Trophoblast cell (in vitro differentiated cells and primary cell): ENCODE measurements around the gene EPS8.

ENCODE experiments used
- DNase-seq, 2 donors: peaks; one replicate each; pipeline ENCODE4 v3.0.0-alpha.2; 2016
- H2AFZ ChIP-seq: 2 replicates; pipeline ENCODE4 v1.6.1; 2013; ENCODE audit warnings: low read length, moderate library complexity, mild to moderate bottlenecking; ENCODE audit not compliant: insufficient read depth, poor library complexity
- H2AK5ac ChIP-seq: 2 replicates; pipeline ENCODE4 v1.6.1; 2013; ENCODE audit warnings: mild to moderate bottlenecking, low read length
- H2BK120ac ChIP-seq: 2 replicates; pipeline ENCODE4 v1.6.1; 2013; ENCODE audit warnings: low read length, mild to moderate bottlenecking, moderate library complexity; ENCODE audit not compliant: insufficient read depth, poor library complexity
- H2BK12ac ChIP-seq: 2 replicates; pipeline ENCODE4 v1.6.1; 2013; ENCODE audit warnings: mild to moderate bottlenecking, low read length, moderate library complexity
- H2BK5ac ChIP-seq: 2 replicates; pipeline ENCODE4 v1.6.1; 2013; ENCODE audit warnings: low read length, low read depth, moderate library complexity, mild to moderate bottlenecking; ENCODE audit not compliant: poor library complexity
- H3K14ac ChIP-seq: 2 replicates; pipeline ENCODE4 v1.6.1; 2013; ENCODE audit warnings: mild to moderate bottlenecking, low read length
- H3K18ac ChIP-seq: 2 replicates; pipeline ENCODE4 v1.6.1; 2013; ENCODE audit warnings: mild to moderate bottlenecking, low read length
- H3K23ac ChIP-seq: 2 replicates; pipeline ENCODE4 v1.6.1; 2013; ENCODE audit warnings: low read length
- H3K27ac ChIP-seq: 2 replicates; pipeline ENCODE4 v1.5.1; 2013; ENCODE audit warnings: low read depth, mild to moderate bottlenecking, inconsistent platforms, low read length, moderate library complexity
- H3K27me3 ChIP-seq: 2 replicates; pipeline ENCODE4 v1.6.1; 2013; ENCODE audit warnings: inconsistent platforms, mild to moderate bottlenecking, low read length, moderate library complexity; ENCODE audit not compliant: insufficient read depth
- H3K36me3 ChIP-seq, 2 experiments: 1 replicate in 1 of 2; 2 replicates in 1 of 2; pipeline ENCODE4 v1.6.1; 2013; ENCODE audit warnings: low read length in 2 of 2, mild to moderate bottlenecking in 2 of 2, moderate library complexity in 1 of 2; ENCODE audit not compliant: insufficient read depth in 2 of 2, control insufficient read depth in 1 of 2
- H3K4ac ChIP-seq: 2 replicates; pipeline ENCODE4 v1.6.1; 2013; ENCODE audit warnings: low read depth, mild to moderate bottlenecking, low read length, moderate library complexity
- H3K4me1 ChIP-seq, 2 experiments: 1 replicate in 1 of 2; 2 replicates in 1 of 2; pipeline ENCODE4 v1.6.1; 2013; ENCODE audit warnings: low read length in 2 of 2, mild to moderate bottlenecking in 2 of 2, moderate library complexity in 1 of 2; ENCODE audit not compliant: insufficient read depth in 2 of 2, control insufficient read depth in 1 of 2
- H3K4me2 ChIP-seq: 2 replicates; pipeline ENCODE4 v1.6.1; 2013; ENCODE audit warnings: inconsistent platforms, mild to moderate bottlenecking, low read length, moderate library complexity
- H3K4me3 ChIP-seq: 2 replicates; pipeline ENCODE4 v1.5.1; 2013; ENCODE audit warnings: mild to moderate bottlenecking, low read depth, low read length, inconsistent platforms
- H3K79me1 ChIP-seq: one replicate; pipeline ENCODE4 v1.6.1; 2013; ENCODE audit warnings: low read length
- H3K79me2 ChIP-seq: 2 replicates; pipeline ENCODE4 v1.6.1; 2013; ENCODE audit warnings: low read length, mild to moderate bottlenecking; ENCODE audit not compliant: control insufficient read depth, insufficient read depth, poor library complexity
- H3K9ac ChIP-seq: 2 replicates; pipeline ENCODE4 v1.6.1; 2013; ENCODE audit warnings: mild to moderate bottlenecking, low read length
- H3K9me3 ChIP-seq: 2 replicates; pipeline ENCODE4 v1.6.1; 2013; ENCODE audit warnings: low read depth, mild to moderate bottlenecking, control low read depth, inconsistent platforms, low read length; ENCODE audit not compliant: insufficient read depth
- H4K12ac ChIP-seq: 2 replicates; pipeline ENCODE4 v1.6.1; 2013; ENCODE audit warnings: low read depth, mild to moderate bottlenecking, low read length, moderate library complexity
- H4K8ac ChIP-seq: 2 replicates; pipeline ENCODE4 v1.6.1; 2013; ENCODE audit warnings: low read depth, mild to moderate bottlenecking, low read length, moderate library complexity
- H4K91ac ChIP-seq: one replicate; pipeline ENCODE4 v1.6.1; 2013; ENCODE audit warnings: low read depth, mild to moderate bottlenecking, low read length, moderate library complexity
- WGBS: extraction: QIAGEN DNeasy Blood & Tissue Kit; methylation state at CpG from one replicate; pipeline ENCODE4 v1.1.7; 2013; ENCODE audit warnings: missing lambda C conversion rate; ENCODE audit not compliant: insufficient read length, insufficient coverage; ENCODE audit errors: extremely low coverage; 5-methylcytosine and 5-hydroxymethylcytosine counted together

EPS8 gene

DNA sequence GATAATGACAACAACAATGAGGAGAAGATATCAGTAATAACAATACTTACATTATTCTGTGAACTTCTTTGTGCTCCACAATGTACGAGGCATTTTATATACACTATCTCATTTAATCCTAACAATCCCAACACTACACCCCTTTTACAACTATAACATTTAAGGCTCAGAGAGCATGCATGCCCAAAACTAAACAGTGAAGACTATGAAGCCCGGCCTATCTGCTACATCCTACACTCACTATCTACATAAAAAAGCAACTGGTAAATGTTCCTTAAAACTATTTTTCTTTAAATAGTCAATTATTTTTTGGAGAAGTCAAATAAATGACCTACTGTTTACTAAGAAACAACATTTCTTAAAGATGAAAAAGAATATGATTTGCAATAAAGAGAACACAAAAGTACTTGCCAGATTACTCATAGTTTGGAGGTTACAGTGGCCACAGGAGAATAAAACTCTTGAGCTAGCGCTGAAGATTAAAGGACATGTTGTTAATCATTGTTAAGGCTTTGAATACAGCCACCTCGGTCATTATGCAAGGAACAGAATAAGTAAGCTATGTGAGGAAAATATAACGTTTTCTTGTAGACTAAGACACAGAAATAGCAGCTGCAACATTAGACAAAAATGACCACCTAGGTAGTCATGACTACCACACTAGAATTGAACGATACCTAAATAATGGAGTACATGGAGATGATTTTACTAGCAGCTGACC, 56.7 kb downstream of the EPS8 start:
- no peak overlapping the region for H3K4me3 ChIP-seq
- DNase-seq: no peak
- H3K14ac ChIP-seq: no peak overlapping the region
- no peak overlapping the region for H3K4ac ChIP-seq
- no peak overlapping the region for H4K91ac ChIP-seq
- H2BK12ac ChIP-seq: no peak overlapping the region
- no peak overlapping the region for H2AFZ ChIP-seq
- H4K8ac ChIP-seq: no peak overlapping the region
- H3K27me3 ChIP-seq: no peaks in the 10 kb centered on the region
- H3K18ac ChIP-seq: no peak overlapping the region
- H3K23ac ChIP-seq: no peak overlapping the region
- no peak overlapping the region for H3K9ac ChIP-seq
- H3K36me3 ChIP-seq: no peaks in the 10 kb centered on the region
- H2BK120ac ChIP-seq: no peak overlapping the region
- H3K4me2 ChIP-seq: no peak overlapping the region
- H2AK5ac ChIP-seq: no peak overlapping the region
- H2BK5ac ChIP-seq: no peak overlapping the region
- H3K27ac ChIP-seq: no peak overlapping the region
- no CpG with 5 or more reads among the region's 6 CpGs for WGBS
- H4K12ac ChIP-seq: no peak overlapping the region
- H3K4me1 ChIP-seq: no peaks in the 10 kb centered on the region
- peaks cover 2% of the 10 kb centered on the region for H3K79me2 ChIP-seq
- H3K79me1 ChIP-seq: no peaks in the 10 kb centered on the region
- no peaks in the 10 kb centered on the region for H3K9me3 ChIP-seq

DNA sequence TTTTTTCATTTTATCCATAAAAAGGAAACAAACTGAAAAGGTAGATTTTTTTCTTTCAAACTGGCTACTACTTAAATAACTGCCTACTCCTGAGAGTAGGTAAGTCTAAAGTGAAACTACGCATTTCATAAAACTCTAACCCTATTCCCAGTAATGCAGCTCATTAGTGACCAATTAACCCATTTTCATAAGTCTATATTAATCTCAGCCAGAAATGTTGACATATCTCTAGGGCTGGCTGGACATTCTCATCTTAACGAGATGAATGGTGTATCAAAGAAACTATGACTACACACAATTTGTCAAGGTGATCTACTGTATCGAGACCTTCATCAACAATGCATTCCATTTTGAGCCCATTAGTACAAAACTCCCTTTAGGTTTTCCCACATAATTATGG, 57.2 kb downstream of the EPS8 start:
- no peaks in the 10 kb centered on the region for H3K79me1 ChIP-seq
- H2BK120ac ChIP-seq: no peak overlapping the region
- no peak overlapping the region for H2AFZ ChIP-seq
- no peak for DNase-seq
- no CpG with 5 or more reads among the region's 3 CpGs for WGBS
- no peaks in the 10 kb centered on the region for H3K9me3 ChIP-seq
- no peak overlapping the region for H3K4me3 ChIP-seq
- H4K12ac ChIP-seq: no peak overlapping the region
- H3K4me2 ChIP-seq: no peak overlapping the region
- H3K27ac ChIP-seq: no peak overlapping the region
- no peaks in the 10 kb centered on the region for H3K36me3 ChIP-seq
- H2AK5ac ChIP-seq: no peak overlapping the region
- no peaks in the 10 kb centered on the region for H3K4me1 ChIP-seq
- no peak overlapping the region for H4K8ac ChIP-seq
- no peak overlapping the region for H2BK12ac ChIP-seq
- no peak overlapping the region for H3K18ac ChIP-seq
- no peak overlapping the region for H3K4ac ChIP-seq
- H4K91ac ChIP-seq: no peak overlapping the region
- H3K79me2 ChIP-seq: peaks cover 2% of the 10 kb centered on the region
- no peak overlapping the region for H2BK5ac ChIP-seq
- no peak overlapping the region for H3K23ac ChIP-seq
- H3K14ac ChIP-seq: no peak overlapping the region
- H3K9ac ChIP-seq: no peak overlapping the region
- no peaks in the 10 kb centered on the region for H3K27me3 ChIP-seq

DNA sequence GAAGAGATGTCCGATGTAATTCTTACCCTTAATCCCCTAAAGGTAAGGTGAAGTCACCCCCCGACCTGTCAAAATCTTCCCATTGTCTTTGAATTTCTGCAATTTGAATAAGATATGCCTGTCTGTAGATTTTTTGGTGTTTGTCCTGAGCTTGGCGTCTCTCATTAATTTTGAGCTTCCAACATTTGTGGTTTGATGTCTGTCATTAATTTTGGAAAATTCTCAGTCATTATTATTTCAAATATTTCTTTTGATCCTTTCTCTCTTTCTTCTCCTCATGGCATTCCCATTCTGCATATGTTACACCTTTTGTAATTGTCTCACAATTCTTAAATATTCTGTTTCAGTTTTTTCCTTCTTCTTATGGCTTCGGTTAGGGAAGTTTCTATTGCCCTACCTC, 60.1 kb downstream of the EPS8 start:
- no peak overlapping the region for H3K4ac ChIP-seq
- no peak overlapping the region for H2BK120ac ChIP-seq
- H3K36me3 ChIP-seq: no peaks in the 10 kb centered on the region
- no peak overlapping the region for H4K8ac ChIP-seq
- H3K4me1 ChIP-seq: no peaks in the 10 kb centered on the region
- WGBS: no CpG with 5 or more reads among the region's 4 CpGs
- H3K14ac ChIP-seq: no peak overlapping the region
- no peak overlapping the region for H2BK12ac ChIP-seq
- H2AK5ac ChIP-seq: no peak overlapping the region
- no peaks in the 10 kb centered on the region for H3K79me1 ChIP-seq
- no peak overlapping the region for H3K4me2 ChIP-seq
- H3K27me3 ChIP-seq: no peaks in the 10 kb centered on the region
- no peaks in the 10 kb centered on the region for H3K9me3 ChIP-seq
- no peak overlapping the region for H4K12ac ChIP-seq
- H3K9ac ChIP-seq: no peak overlapping the region
- no peak overlapping the region for H2AFZ ChIP-seq
- no peak overlapping the region for H3K18ac ChIP-seq
- no peak overlapping the region for H3K4me3 ChIP-seq
- no peak overlapping the region for H3K23ac ChIP-seq
- H4K91ac ChIP-seq: no peak overlapping the region
- no peak overlapping the region for H2BK5ac ChIP-seq
- H3K27ac ChIP-seq: no peak overlapping the region
- peaks cover 2% of the 10 kb centered on the region for H3K79me2 ChIP-seq
- DNase-seq: no peak

DNA sequence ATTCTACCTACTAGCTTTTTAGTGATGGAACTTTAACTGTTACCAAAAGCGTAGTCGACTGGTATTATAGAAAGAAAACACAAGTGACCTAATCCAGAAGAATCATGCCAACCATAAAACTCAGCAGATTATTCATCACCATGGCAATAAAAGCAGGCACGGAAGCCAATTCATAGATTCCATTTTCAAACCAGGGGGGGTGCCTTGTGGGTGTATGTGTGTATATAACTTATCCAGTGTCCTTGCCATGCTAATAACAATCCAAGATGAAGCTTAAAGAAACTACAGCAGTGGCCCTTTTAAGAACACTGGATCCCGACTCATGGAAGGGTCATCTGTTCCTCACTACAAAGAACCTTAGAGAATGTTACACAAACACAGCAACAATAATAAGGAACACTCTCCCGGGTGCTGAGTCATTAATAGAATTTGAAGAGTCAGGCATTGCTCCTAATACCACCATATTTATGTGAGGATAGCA, 61.0 kb downstream of the EPS8 start:
- no peak overlapping the region for H2AFZ ChIP-seq
- H4K91ac ChIP-seq: no peak overlapping the region
- no peak overlapping the region for H3K18ac ChIP-seq
- no peak overlapping the region for H3K14ac ChIP-seq
- no peaks in the 10 kb centered on the region for H3K79me1 ChIP-seq
- no peak overlapping the region for H2BK120ac ChIP-seq
- no peaks in the 10 kb centered on the region for H3K27me3 ChIP-seq
- no peaks in the 10 kb centered on the region for H3K36me3 ChIP-seq
- no peaks in the 10 kb centered on the region for H3K9me3 ChIP-seq
- H2AK5ac ChIP-seq: no peak overlapping the region
- no peak overlapping the region for H3K4ac ChIP-seq
- H3K79me2 ChIP-seq: no peaks in the 10 kb centered on the region
- no peak for DNase-seq
- H4K8ac ChIP-seq: no peak overlapping the region
- no peaks in the 10 kb centered on the region for H3K4me1 ChIP-seq
- H4K12ac ChIP-seq: no peak overlapping the region
- no peak overlapping the region for H3K23ac ChIP-seq
- no peak overlapping the region for H2BK5ac ChIP-seq
- no CpG with 5 or more reads among the region's 5 CpGs for WGBS
- no peak overlapping the region for H3K27ac ChIP-seq
- no peak overlapping the region for H3K9ac ChIP-seq
- no peak overlapping the region for H2BK12ac ChIP-seq
- no peak overlapping the region for H3K4me3 ChIP-seq
- no peak overlapping the region for H3K4me2 ChIP-seq
